GM12878 (cell line): ENCODE results near the gene ARHGAP26. TPM values are rescaled to one million over a fixed set of nuclear protein-coding genes. Genes with fewer than 3 reads are reported as not detected.

ENCODE experiments used
- ATAC-seq: fragments of 200-7000 bp; cut with Tn5 transposase; 3 replicates; pipeline ENCODE4 v1.9.1; 2020; ENCODE audit warnings: mild to moderate bottlenecking, moderate library complexity
- BruUV-seq: library from RNA; stranded (reverse); fragments of 400-500 nt; replicated peaks from 2 replicates; lab custom pipeline; 2021; lab: Mats Ljungman, UMichigan
- CTCF ChIA-PET: fragments of 300-600 bp; sonication (Branson Sonifier 250); formaldehyde crosslinking; extraction: SDS; loops from one replicate; lab custom pipeline; 2021; ENCODE audit warnings: inconsistent platforms; lab: Yijun Ruan, JAX
- POLR2A ChIA-PET: fragments of 350-600 bp; formaldehyde crosslinking; extraction: SDS; loops from one replicate; lab custom pipeline; 2021; ENCODE audit warnings: inconsistent platforms; lab: Charles Lee
- RAD21 ChIA-PET: fragments of 300-600 bp; sonication (Branson Sonifier 250); formaldehyde crosslinking; loops from one replicate; lab custom pipeline; 2023; ENCODE audit warnings: antibody characterized with exemption; ENCODE audit not compliant: unreplicated experiment; lab: Charles Lee
- SMC1A ChIA-PET: fragments of 300-600 bp; sonication (Branson Sonifier 250); formaldehyde crosslinking; loops from one replicate; lab custom pipeline; 2023; ENCODE audit not compliant: unreplicated experiment, uncharacterized antibody; lab: Charles Lee
- DNase-seq: peaks from one replicate; pipeline ENCODE4 v3.0.0-alpha.2; 2011; ENCODE audit warnings: low read depth, low spot score
- FAIRE-seq: peaks from 3 replicates; lab custom pipeline; 2011; peaks lifted over from hg19 to GRCh38; lab: Jason Lieb, UNC
- H2AFZ ChIP-seq: 2 replicates; pipeline ENCODE4 v1.6.0; 2011; ENCODE audit warnings: low read depth, low read length, control low read depth; ENCODE audit not compliant: control insufficient read depth
- H3K27ac ChIP-seq: 2 replicates; pipeline ENCODE4 v1.5.1; 2011; ENCODE audit warnings: control low read depth; ENCODE audit not compliant: control insufficient read depth, insufficient read depth
- H3K27me3 ChIP-seq, 2 experiments: replicated peaks in 1 of 2; 2 replicates each; pipeline versions ENCODE4 v1.6.0 to v1.6.1; 2011; ENCODE audit warnings: low read length in 1 of 2; ENCODE audit not compliant: control insufficient read depth in 2 of 2, insufficient read depth in 2 of 2
- H3K36me3 ChIP-seq, 2 experiments: 2 replicates each; pipeline ENCODE4 v1.5.1; 2011; ENCODE audit warnings: low read length in 1 of 2; ENCODE audit not compliant: control insufficient read depth in 2 of 2, insufficient read depth in 2 of 2
- H3K4me1 ChIP-seq: 2 replicates; pipeline ENCODE4 v1.6.1; 2011; ENCODE audit warnings: mild to moderate bottlenecking, low read length, moderate library complexity, mixed read lengths; ENCODE audit not compliant: control insufficient read depth, insufficient read depth
- H3K4me2 ChIP-seq: 2 replicates; pipeline ENCODE4 v1.6.0; 2011; ENCODE audit warnings: control low read depth; ENCODE audit not compliant: control insufficient read depth, insufficient read depth
- H3K4me3 ChIP-seq: fragments of 200-600 bp; sonication (generic); 2 replicates; pipeline ENCODE4 v1.5.1; 2016
- H3K79me2 ChIP-seq: 2 replicates; pipeline ENCODE4 v1.6.0; 2011; ENCODE audit warnings: low read length; ENCODE audit not compliant: control insufficient read depth, insufficient read depth
- H3K9ac ChIP-seq: 2 replicates; pipeline ENCODE4 v1.8.0; 2011; ENCODE audit warnings: low read length, control low read depth, mixed read lengths; ENCODE audit not compliant: control insufficient read depth, insufficient read depth
- H3K9me3 ChIP-seq: replicated peaks from 3 replicates; pipeline ENCODE4 v1.5.1; 2011; ENCODE audit warnings: mild to moderate bottlenecking, low read length; ENCODE audit not compliant: control insufficient read depth, insufficient read depth
- H4K20me1 ChIP-seq: 2 replicates; pipeline ENCODE4 v1.6.0; 2011; ENCODE audit not compliant: control insufficient read depth, insufficient read depth
- FOS ChIP-seq: IDR thresholded peaks from 3 replicates; pipeline ENCODE4 v1.6.1; 2011; ENCODE audit warnings: borderline replicate concordance; ENCODE audit not compliant: insufficient read length; ENCODE audit errors: extremely low read depth
- GATAD2B ChIP-seq: fragments of 450-650 bp; conservative IDR thresholded peaks from 2 replicates; pipeline ENCODE4 v1.6.1; 2017; ENCODE audit warnings: low read depth, mild to moderate bottlenecking, moderate library complexity
- KAT2A ChIP-seq: conservative IDR thresholded peaks from 2 replicates; pipeline ENCODE4 v1.6.1; 2011; ENCODE audit warnings: low read depth, low read length; ENCODE audit not compliant: control insufficient read depth
- NR2C1 ChIP-seq: fragments of 450-650 bp; IDR thresholded peaks from 2 replicates; pipeline ENCODE4 v1.6.1; 2017; ENCODE audit warnings: antibody characterized with exemption, mild to moderate bottlenecking, moderate library complexity
- POLR2AphosphoS2 ChIP-seq: IDR thresholded peaks from 2 replicates; pipeline ENCODE4 v1.6.1; 2011; ENCODE audit warnings: low read depth, mild to moderate bottlenecking, low read length, improper control_type of control experiment, moderate library complexity
- TARDBP ChIP-seq: IDR thresholded peaks from 2 replicates; pipeline ENCODE4 v1.6.1; 2016; ENCODE audit warnings: borderline replicate concordance
- YBX1 ChIP-seq: fragments of 450-650 bp; IDR thresholded peaks from 2 replicates; pipeline ENCODE4 v1.6.1; 2016; ENCODE audit warnings: antibody characterized with exemption
- WGBS: methylation state at CpG from one replicate; pipeline ENCODE4 v1.1.6; 2016; ENCODE audit warnings: low lambda C conversion rate; ENCODE audit not compliant: insufficient replicate concordance, insufficient coverage; ENCODE audit errors: missing lambda C conversion rate; 5-methylcytosine and 5-hydroxymethylcytosine counted together
- in situ Hi-C: fragments of 300-500 bp; cut with MboI; formaldehyde crosslinking; loops from 9 replicates; pipeline ENCODE4 v1.14.3; 2018; ENCODE audit warnings: mixed read lengths
- intact Hi-C: fragments of 100-400 bp; cut with micrococcal nuclease; formaldehyde crosslinking; loops from one replicate; pipeline ENCODE4 v1.14.2; 2022; ENCODE audit not compliant: unreplicated experiment
- polyA plus RNA-seq, 11 experiments: library from polyadenylated mRNA; depleted of rRNA in 4 of 11; unstranded in 6 of 11; stranded (reverse) in 5 of 11; fragments of >200 nt; fragmentation: Nextera tagmentation in 4 of 11; fragmentation: Illumina TruSeq in 1 of 11; extraction: Ambion mirVana in 4 of 11; extraction: Trizol in 1 of 11; gene quantifications; 1 replicate in 1 of 11; 2 replicates in 10 of 11; pipeline versions ENCODE4 v1.2.1 to v1.2.3, GENCODE V29; 2011 to 2016; ENCODE audit warnings: inconsistent platforms in 2 of 11, missing spikeins in 2 of 11, low read depth in 1 of 11
- total RNA-seq, 4 experiments: library from RNA; depleted of rRNA in 3 of 4; stranded (reverse); fragments of >200 nt in 3 of 4; fragmentation: Illumina TruSeq in 1 of 4; extraction: Trizol in 1 of 4; gene quantifications; 2 replicates each; pipeline versions ENCODE4 v1.2.1 to v1.2.3, GENCODE V29; 2013 to 2021
- TF ChIP-seq, protein P1 (sequence below): fragments of 450-650 bp; formaldehyde crosslinking; IDR thresholded peaks from 2 replicates; pipeline ENCODE4 v1.4.0; 2022; ENCODE audit warnings: mild to moderate bottlenecking, moderate library complexity
- TF ChIP-seq, protein P2 (sequence below): fragments of 450-650 bp; IDR thresholded peaks from 2 replicates; pipeline ENCODE4 v1.6.1; 2018; ENCODE audit warnings: mild to moderate bottlenecking, low read depth, moderate library complexity; ENCODE audit not compliant: partially characterized antibody
- TF ChIP-seq, protein P3 (sequence below): IDR thresholded peaks from 2 replicates; pipeline ENCODE4 v1.6.1; 2012; ENCODE audit warnings: low read length, inconsistent platforms
- TF ChIP-seq, protein P4 (sequence below): IDR thresholded peaks from 2 replicates; pipeline ENCODE4 v1.6.1; 2012; ENCODE audit warnings: mild to moderate bottlenecking, low read depth, low read length

The ARHGAP26 gene
- total and polyA plus RNA-seq, 10 of the 15 experiments (the other 5 are each of a cell fraction or from before 2014, with no cell fraction given): 9.4 to 41.5 (median 19.3) TPM

DNA sequence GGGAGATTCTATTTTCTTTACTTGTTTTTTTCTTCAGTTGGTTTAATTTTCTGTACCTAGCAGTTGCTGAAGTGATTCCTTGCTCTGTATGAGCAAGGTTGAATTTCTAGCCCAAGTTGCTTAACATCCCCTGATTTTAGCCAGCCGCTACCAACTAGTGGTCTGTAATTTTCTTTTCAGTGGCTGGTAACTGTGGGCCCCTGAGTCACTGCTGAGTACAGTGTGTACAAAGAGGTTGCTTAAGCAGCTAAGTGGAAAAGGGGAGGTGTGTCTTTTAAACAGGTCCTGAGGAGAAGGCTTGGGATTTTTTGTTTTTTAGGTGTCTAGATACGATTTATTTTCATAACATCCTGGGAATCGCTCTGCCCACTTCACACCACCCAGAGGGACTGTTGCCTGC is 378.6 kb downstream of the ARHGAP26 start:
- Histone ChIP-seq H3K27ac (no peak overlapping the region), H3K9me3 (no peaks in the 10 kb centered on the region), H3K9ac (no peak overlapping the region), H3K4me2 (no peak overlapping the region), H4K20me1 (no peaks in the 10 kb centered on the region), H3K36me3 (peaks cover 6% of the 10 kb centered on the region in 2 experiments), H3K79me2 (no peaks in the 10 kb centered on the region), H3K4me3 (no peak overlapping the region), H3K4me1 (no peaks in the 10 kb centered on the region), H3K27me3 (no peaks in the 10 kb centered on the region), H2AFZ (no peak overlapping the region)
- RAD21 ChIA-PET: no interaction called here
- ATAC-seq: no peak
- CTCF ChIA-PET: interaction anchor here (1.8 kb wide), 1 partner anchor 10 kb away, joined by 5 read pairs; no protein-coding TSS in a partner anchor
- SMC1A ChIA-PET: no interaction called here
- intact Hi-C loops (no loop called here), in situ Hi-C loops (no loop called here)
- 78% methylated on average over 3 of the region's 3 CpGs for WGBS
- FAIRE-seq: no peak
- POLR2A ChIA-PET: interaction anchor here (1.0 kb wide), 1 partner anchor 64 kb away, joined by 6 read pairs; no protein-coding TSS in a partner anchor
- DNase-seq: no peak
- BruUV-seq: no TSS peak
- TF ChIP-seq NR2C1 (no peak), YBX1 (no peak), KAT2A (no peak), TARDBP (no peak), FOS (no peak), POLR2AphosphoS2 (no peak), GATAD2B (no peak)
- TF ChIP-seq, protein P1, sequence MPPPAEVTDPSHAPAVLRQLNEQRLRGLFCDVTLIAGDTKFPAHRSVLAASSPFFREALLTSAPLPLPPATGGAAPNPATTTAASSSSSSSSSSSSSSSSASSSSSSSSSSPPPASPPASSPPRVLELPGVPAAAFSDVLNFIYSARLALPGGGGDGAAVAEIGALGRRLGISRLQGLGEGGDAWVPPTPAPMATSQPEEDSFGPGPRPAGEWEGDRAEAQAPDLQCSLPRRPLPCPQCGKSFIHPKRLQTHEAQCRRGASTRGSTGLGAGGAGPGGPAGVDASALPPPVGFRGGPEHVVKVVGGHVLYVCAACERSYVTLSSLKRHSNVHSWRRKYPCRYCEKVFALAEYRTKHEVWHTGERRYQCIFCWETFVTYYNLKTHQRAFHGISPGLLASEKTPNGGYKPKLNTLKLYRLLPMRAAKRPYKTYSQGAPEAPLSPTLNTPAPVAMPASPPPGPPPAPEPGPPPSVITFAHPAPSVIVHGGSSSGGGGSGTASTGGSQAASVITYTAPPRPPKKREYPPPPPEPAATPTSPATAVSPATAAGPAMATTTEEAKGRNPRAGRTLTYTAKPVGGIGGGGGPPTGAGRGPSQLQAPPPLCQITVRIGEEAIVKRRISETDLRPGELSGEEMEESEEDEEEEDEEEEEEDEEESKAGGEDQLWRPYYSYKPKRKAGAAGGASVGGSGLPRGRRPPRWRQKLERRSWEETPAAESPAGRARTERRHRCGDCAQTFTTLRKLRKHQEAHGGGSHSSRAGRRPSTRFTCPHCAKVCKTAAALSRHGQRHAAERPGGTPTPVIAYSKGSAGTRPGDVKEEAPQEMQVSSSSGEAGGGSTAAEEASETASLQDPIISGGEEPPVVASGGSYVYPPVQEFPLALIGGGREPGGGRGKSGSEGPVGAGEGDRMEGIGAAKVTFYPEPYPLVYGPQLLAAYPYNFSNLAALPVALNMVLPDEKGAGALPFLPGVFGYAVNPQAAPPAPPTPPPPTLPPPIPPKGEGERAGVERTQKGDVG (CRISPR knock-in tag): no peak
- TF ChIP-seq, protein P2, sequence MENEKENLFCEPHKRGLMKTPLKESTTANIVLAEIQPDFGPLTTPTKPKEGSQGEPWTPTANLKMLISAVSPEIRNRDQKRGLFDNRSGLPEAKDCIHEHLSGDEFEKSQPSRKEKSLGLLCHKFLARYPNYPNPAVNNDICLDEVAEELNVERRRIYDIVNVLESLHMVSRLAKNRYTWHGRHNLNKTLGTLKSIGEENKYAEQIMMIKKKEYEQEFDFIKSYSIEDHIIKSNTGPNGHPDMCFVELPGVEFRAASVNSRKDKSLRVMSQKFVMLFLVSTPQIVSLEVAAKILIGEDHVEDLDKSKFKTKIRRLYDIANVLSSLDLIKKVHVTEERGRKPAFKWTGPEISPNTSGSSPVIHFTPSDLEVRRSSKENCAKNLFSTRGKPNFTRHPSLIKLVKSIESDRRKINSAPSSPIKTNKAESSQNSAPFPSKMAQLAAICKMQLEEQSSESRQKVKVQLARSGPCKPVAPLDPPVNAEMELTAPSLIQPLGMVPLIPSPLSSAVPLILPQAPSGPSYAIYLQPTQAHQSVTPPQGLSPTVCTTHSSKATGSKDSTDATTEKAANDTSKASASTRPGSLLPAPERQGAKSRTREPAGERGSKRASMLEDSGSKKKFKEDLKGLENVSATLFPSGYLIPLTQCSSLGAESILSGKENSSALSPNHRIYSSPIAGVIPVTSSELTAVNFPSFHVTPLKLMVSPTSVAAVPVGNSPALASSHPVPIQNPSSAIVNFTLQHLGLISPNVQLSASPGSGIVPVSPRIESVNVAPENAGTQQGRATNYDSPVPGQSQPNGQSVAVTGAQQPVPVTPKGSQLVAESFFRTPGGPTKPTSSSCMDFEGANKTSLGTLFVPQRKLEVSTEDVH: no peak
- TF ChIP-seq, protein P3, sequence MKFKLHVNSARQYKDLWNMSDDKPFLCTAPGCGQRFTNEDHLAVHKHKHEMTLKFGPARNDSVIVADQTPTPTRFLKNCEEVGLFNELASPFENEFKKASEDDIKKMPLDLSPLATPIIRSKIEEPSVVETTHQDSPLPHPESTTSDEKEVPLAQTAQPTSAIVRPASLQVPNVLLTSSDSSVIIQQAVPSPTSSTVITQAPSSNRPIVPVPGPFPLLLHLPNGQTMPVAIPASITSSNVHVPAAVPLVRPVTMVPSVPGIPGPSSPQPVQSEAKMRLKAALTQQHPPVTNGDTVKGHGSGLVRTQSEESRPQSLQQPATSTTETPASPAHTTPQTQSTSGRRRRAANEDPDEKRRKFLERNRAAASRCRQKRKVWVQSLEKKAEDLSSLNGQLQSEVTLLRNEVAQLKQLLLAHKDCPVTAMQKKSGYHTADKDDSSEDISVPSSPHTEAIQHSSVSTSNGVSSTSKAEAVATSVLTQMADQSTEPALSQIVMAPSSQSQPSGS: no peak
- TF ChIP-seq, protein P4, sequence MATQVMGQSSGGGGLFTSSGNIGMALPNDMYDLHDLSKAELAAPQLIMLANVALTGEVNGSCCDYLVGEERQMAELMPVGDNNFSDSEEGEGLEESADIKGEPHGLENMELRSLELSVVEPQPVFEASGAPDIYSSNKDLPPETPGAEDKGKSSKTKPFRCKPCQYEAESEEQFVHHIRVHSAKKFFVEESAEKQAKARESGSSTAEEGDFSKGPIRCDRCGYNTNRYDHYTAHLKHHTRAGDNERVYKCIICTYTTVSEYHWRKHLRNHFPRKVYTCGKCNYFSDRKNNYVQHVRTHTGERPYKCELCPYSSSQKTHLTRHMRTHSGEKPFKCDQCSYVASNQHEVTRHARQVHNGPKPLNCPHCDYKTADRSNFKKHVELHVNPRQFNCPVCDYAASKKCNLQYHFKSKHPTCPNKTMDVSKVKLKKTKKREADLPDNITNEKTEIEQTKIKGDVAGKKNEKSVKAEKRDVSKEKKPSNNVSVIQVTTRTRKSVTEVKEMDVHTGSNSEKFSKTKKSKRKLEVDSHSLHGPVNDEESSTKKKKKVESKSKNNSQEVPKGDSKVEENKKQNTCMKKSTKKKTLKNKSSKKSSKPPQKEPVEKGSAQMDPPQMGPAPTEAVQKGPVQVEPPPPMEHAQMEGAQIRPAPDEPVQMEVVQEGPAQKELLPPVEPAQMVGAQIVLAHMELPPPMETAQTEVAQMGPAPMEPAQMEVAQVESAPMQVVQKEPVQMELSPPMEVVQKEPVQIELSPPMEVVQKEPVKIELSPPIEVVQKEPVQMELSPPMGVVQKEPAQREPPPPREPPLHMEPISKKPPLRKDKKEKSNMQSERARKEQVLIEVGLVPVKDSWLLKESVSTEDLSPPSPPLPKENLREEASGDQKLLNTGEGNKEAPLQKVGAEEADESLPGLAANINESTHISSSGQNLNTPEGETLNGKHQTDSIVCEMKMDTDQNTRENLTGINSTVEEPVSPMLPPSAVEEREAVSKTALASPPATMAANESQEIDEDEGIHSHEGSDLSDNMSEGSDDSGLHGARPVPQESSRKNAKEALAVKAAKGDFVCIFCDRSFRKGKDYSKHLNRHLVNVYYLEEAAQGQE: no peak
